Caco-2 (cell line): ENCODE measurements around the gene CCDC102A. TPM values are rescaled to one million over a fixed set of nuclear protein-coding genes. Genes with fewer than 3 reads are reported as not detected.

ENCODE experiments used
- BruUV-seq: library from RNA; stranded (reverse); fragments of 400-500 nt; replicated peaks from 2 replicates; lab custom pipeline; 2021; lab: Mats Ljungman, UMichigan
- CTCF ChIA-PET: fragments of 300-600 bp; sonication (Branson Sonifier 250); formaldehyde crosslinking; loops from one replicate; lab custom pipeline; 2022; ENCODE audit warnings: antibody characterized with exemption; lab: Charles Lee
- POLR2A ChIA-PET: fragments of 300-600 bp; sonication (Branson Sonifier 250); formaldehyde crosslinking; loops from one replicate; lab custom pipeline; 2022; ENCODE audit warnings: antibody characterized with exemption; lab: Charles Lee
- DNase-seq, 2 experiments: peaks; one replicate each; pipeline versions ENCODE4 v3.0.0 to v3.0.0-alpha.2; 2020 to 2022
- H3K27me3 ChIP-seq: replicated peaks from 2 replicates; pipeline ENCODE4 v1.6.0; 2011; ENCODE audit warnings: low read length; ENCODE audit not compliant: control insufficient read depth, insufficient read depth
- H3K36me3 ChIP-seq: 2 replicates; pipeline ENCODE4 v1.5.1; 2011; ENCODE audit warnings: low read length; ENCODE audit not compliant: control insufficient read depth, insufficient read depth
- H3K4me1 ChIP-seq: fragments of 250-450 bp; sonication (Bioruptor Pico); 2 replicates; pipeline ENCODE4 v1.5.1; 2020; ENCODE audit warnings: mild to moderate bottlenecking
- H3K4me3 ChIP-seq: 2 replicates; pipeline ENCODE4 v1.5.1; 2011; ENCODE audit warnings: low read depth, mild to moderate bottlenecking, control low read depth, low read length
- H3K9me3 ChIP-seq: fragments of 250-450 bp; sonication (Bioruptor Pico); 2 replicates; pipeline ENCODE4 v1.5.1; 2020; ENCODE audit warnings: mild to moderate bottlenecking, moderate library complexity
- H3K27ac Mint-ChIP-seq: one replicate; pipeline ENCODE4 v1.8.0; 2022; ENCODE audit warnings: mixed read lengths; ENCODE audit not compliant: unreplicated experiment
- H3K27me3 Mint-ChIP-seq: one replicate; pipeline ENCODE4 v1.8.0; 2022; ENCODE audit warnings: mixed read lengths; ENCODE audit not compliant: insufficient read depth, unreplicated experiment
- H3K36me3 Mint-ChIP-seq: one replicate; pipeline ENCODE4 v1.8.0; 2022; ENCODE audit warnings: mild to moderate bottlenecking, mixed read lengths; ENCODE audit not compliant: insufficient read depth, unreplicated experiment
- H3K4me1 Mint-ChIP-seq: one replicate; pipeline ENCODE4 v1.8.0; 2022; ENCODE audit warnings: low read depth, mixed read lengths; ENCODE audit not compliant: unreplicated experiment
- H3K4me3 Mint-ChIP-seq: one replicate; pipeline ENCODE4 v1.8.0; 2022; ENCODE audit warnings: mild to moderate bottlenecking, moderate library complexity, mixed read lengths; ENCODE audit not compliant: unreplicated experiment
- H3K9me3 Mint-ChIP-seq: one replicate; pipeline ENCODE4 v1.8.0; 2022; ENCODE audit warnings: mixed read lengths; ENCODE audit not compliant: unreplicated experiment
- CTCF ChIP-seq, 2 experiments: fragments of 200-600 bp in 1 of 2; IDR thresholded peaks; 1 replicate in 1 of 2; 2 replicates in 1 of 2; pipeline versions ENCODE4 v1.5.1 to v1.8.0; 2011 to 2022; ENCODE audit warnings: antibody characterized with exemption in 1 of 2, control low read depth in 1 of 2, inconsistent platforms in 1 of 2, low read depth in 1 of 2, low read length in 1 of 2, mild to moderate bottlenecking in 1 of 2, moderate library complexity in 1 of 2; ENCODE audit not compliant: insufficient read depth in 1 of 2, severe bottlenecking in 1 of 2, unreplicated experiment in 1 of 2
- intact Hi-C: fragments of 100-400 bp; cut with micrococcal nuclease; formaldehyde crosslinking; loops from one replicate; pipeline ENCODE4 v1.10.0; 2022; ENCODE audit not compliant: unreplicated experiment
- total RNA-seq: library from RNA; stranded (reverse); gene quantifications from 2 replicates; pipeline ENCODE4 v1.2.3, GENCODE V29; 2022

The CCDC102A gene
- total RNA-seq, 1 experiment from 2014 or later, result 11.8 TPM

GRCh38 chr16:57528499-57529390 is 7.6 kb downstream of the CCDC102A start:
- Histone ChIP-seq H3K9me3 (no peaks in the 10 kb centered on the region), H3K4me3 (peak overlapping the region; percentile 70), H3K36me3 (no peaks in the 10 kb centered on the region; the same call in none of the 2 replicates), H3K27me3 (no peaks in the 10 kb centered on the region), H3K4me1 (peaks cover 15% of the 10 kb centered on the region)
- DNase-seq, result peak; percentile 85 to 91
- Mint-ChIP-seq H3K27ac (peak overlapping the region; percentile 36), H3K4me1 (peaks cover 24% of the 10 kb centered on the region), H3K27me3 (no peaks in the 10 kb centered on the region), H3K36me3 (peaks cover 17% of the 10 kb centered on the region), H3K4me3 (peak overlapping the region; percentile 71), H3K9me3 (no peaks in the 10 kb centered on the region)
- intact Hi-C loops, result no loop called here
- TF ChIP-seq CTCF (IDR thresholded peaks at IDR 0.05; ENCODE audit: insufficient read depth in 1 of 2, low read depth in 1 of 2, low read length in 1 of 2, severe bottlenecking in 1 of 2, unreplicated experiment in 1 of 2), result no peak
- CTCF ChIA-PET, result interaction anchor here (0.5 to 1.6 kb wide), 9 partner anchors 8 to 203 kb away, joined by 3 to 11 read pairs (median 4); partner anchors contain the start of genes CCDC102A, CIAPIN1 and COQ9
- BruUV-seq, result no TSS peak
- POLR2A ChIA-PET, result interaction anchor here (0.6 to 1.9 kb wide), 10 partner anchors 9 to 496 kb away, joined by 3 to 12 read pairs (median 5); partner anchors contain the start of genes CIAPIN1, COQ9, DOK4 and POLR2C

DNA sequence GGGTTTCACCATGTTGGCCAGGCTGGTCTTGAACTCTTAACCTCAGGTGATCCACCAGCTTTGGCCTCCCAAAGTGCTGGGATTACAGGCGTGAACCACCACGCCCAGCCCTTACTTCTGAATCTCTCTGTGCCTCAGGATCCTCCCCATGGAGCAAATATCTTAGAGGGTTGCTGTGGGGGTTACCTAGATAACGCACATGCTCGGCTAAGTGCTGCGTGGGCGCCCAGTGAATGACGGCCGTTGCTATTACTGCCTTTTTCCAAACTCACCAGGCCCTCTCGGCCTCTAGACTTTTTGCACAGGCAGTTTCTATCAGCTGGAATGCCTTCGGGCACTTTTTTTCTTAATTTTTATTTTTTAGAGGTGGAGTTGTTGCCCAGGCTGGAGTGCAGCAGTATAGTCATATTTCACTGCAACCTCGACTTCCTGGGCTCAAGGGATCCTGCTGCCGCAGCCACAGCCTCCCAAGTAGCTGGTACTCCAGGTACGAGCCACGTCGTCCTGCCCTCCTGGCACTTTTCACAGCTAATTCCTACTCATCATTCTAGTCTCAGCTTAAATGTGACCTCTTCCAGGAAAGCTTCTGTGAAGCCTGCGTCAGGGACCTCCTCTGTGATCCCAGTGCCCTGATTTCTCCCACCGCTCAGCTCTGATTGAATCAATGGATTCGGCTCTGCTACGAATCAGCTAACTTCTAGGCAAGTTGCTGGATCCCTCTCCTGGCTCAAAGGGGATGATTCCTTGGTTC is 8.6 kb downstream of the CCDC102A start:
- Histone ChIP-seq H3K4me1 (peaks cover 15% of the 10 kb centered on the region), H3K9me3 (no peaks in the 10 kb centered on the region), H3K36me3 (no peaks in the 10 kb centered on the region; the same call in 1 of the 2 replicates), H3K27me3 (no peaks in the 10 kb centered on the region), H3K4me3 (peak overlapping the region; percentile 70)
- no peak for DNase-seq
- TSS peak; percentile 27 for BruUV-seq
- CTCF ChIA-PET, result interaction anchor here (0.5 to 1.6 kb wide), 10 partner anchors 8 to 123 kb away, joined by 3 to 11 read pairs (median 4); partner anchors contain the start of genes CCDC102A, CCL17, CIAPIN1 and COQ9
- TF ChIP-seq CTCF (IDR thresholded peaks at IDR 0.05; ENCODE audit: insufficient read depth in 1 of 2, low read depth in 1 of 2, low read length in 1 of 2, severe bottlenecking in 1 of 2, unreplicated experiment in 1 of 2), result no peak
- Mint-ChIP-seq H3K9me3 (no peaks in the 10 kb centered on the region), H3K36me3 (peaks cover 17% of the 10 kb centered on the region), H3K27ac (peak overlapping the region; percentile 31), H3K4me1 (peaks cover 17% of the 10 kb centered on the region), H3K27me3 (no peaks in the 10 kb centered on the region), H3K4me3 (peak overlapping the region; percentile 71)
- POLR2A ChIA-PET, result interaction anchor here (0.6 to 1.9 kb wide), 9 partner anchors 8 to 497 kb away, joined by 3 to 12 read pairs (median 5); partner anchors contain the start of genes CIAPIN1, COQ9, DOK4 and POLR2C
- intact Hi-C loops, result no loop called here

GRCh38 chr16:57527027-57527426 is 9.3 kb downstream of the CCDC102A start:
- ChIA-PET POLR2A (no interaction called here), CTCF (interaction anchor here (0.6 to 1.6 kb wide), 4 partner anchors 14 to 122 kb away, joined by 3 to 5 read pairs (median 3); partner anchors contain the start of genes CCL17, CIAPIN1 and COQ9)
- Mint-ChIP-seq H3K4me1 (peaks cover 17% of the 10 kb centered on the region), H3K4me3 (no peak overlapping the region), H3K9me3 (no peaks in the 10 kb centered on the region), H3K27ac (no peak overlapping the region), H3K36me3 (peaks cover 17% of the 10 kb centered on the region), H3K27me3 (no peaks in the 10 kb centered on the region)
- DNase-seq, result peak in 1 of 2 experiments; percentile 35
- Histone ChIP-seq H3K36me3 (no peaks in the 10 kb centered on the region; the same call in 1 of the 2 replicates), H3K4me1 (peaks cover 15% of the 10 kb centered on the region), H3K4me3 (no peak overlapping the region), H3K27me3 (no peaks in the 10 kb centered on the region), H3K9me3 (no peaks in the 10 kb centered on the region)
- peak in 1 of 2 experiments; percentile 16 for TF ChIP-seq CTCF (IDR thresholded peaks at IDR 0.05; ENCODE audit: insufficient read depth in 1 of 2, low read depth in 1 of 2, low read length in 1 of 2, severe bottlenecking in 1 of 2, unreplicated experiment in 1 of 2)
- no TSS peak for BruUV-seq
- intact Hi-C loops, result no loop called here
